ENCODE data around the gene REPS1.
A peak's percentile ranks its signal among the peaks of the same experiment; 100 is the strongest.

The REPS1 gene, protein sequence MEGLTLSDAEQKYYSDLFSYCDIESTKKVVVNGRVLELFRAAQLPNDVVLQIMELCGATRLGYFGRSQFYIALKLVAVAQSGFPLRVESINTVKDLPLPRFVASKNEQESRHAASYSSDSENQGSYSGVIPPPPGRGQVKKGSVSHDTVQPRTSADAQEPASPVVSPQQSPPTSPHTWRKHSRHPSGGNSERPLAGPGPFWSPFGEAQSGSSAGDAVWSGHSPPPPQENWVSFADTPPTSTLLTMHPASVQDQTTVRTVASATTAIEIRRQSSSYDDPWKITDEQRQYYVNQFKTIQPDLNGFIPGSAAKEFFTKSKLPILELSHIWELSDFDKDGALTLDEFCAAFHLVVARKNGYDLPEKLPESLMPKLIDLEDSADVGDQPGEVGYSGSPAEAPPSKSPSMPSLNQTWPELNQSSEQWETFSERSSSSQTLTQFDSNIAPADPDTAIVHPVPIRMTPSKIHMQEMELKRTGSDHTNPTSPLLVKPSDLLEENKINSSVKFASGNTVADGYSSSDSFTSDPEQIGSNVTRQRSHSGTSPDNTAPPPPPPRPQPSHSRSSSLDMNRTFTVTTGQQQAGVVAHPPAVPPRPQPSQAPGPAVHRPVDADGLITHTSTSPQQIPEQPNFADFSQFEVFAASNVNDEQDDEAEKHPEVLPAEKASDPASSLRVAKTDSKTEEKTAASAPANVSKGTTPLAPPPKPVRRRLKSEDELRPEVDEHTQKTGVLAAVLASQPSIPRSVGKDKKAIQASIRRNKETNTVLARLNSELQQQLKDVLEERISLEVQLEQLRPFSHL

DNA sequence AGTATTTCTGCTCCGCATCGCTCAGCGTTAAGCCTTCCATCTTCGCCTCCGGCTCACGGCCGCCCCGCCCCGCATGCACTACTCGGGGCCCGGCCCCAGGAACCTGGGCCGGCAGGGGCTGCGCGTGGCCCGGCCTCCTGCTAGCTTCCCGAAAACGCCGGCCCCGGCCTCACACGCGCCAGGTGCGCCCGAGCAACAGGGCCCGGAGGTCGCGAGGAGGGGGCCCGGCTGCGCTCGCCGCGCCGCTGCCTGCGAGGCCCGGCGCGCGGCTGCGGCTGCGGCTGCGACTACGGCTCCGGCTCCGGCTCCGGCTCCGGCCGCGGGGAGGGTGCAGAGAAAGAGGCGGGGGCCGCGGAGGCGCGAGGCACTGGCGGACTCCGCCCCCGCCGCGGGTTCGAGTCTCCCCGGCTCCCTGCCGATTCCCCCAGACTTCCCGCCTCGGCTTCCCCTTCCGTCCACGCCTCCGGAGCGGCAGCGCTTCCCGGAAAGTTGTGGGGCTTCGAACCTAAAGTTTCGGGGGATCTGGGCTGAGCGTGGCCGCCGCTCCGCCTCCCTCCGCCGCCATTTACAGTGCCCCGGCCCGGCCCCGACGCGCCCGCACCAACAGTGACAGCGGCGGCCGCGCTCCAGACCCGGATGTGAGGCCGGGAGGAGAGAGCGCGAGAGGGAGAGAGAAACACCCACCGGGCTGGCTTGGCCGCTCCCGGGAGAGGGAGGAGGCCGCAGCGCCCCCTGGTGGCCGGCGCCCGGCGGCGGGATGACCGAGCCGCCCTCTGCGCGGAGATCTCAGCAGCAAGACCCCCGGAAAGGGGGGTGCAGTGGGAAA is at the start of gene REPS1:
Gene REPS1 (minus strand): TSS at position 611 of the 826 bp plus-strand sequence. CDS start 571 bp downstream, at position 40.
- Mint-ChIP-seq H3K27ac (peak within 1 kb of the TSS; percentile 89), H3K36me3 (ENCODE audit: low read depth) (no peaks in the 10 kb centered on the region), H3K4me1 (peaks cover 18% of the 10 kb centered on the region), H3K27me3 (ENCODE audit: low read depth, poor library complexity) (peaks cover 4% of the 10 kb centered on the region), H3K9me3 (no peaks in the 10 kb centered on the region), H3K4me3 (peak within 1 kb of the TSS; percentile 90)
- DNase-seq, result peak; percentile 98
- TF ChIP-seq, protein P1, sequence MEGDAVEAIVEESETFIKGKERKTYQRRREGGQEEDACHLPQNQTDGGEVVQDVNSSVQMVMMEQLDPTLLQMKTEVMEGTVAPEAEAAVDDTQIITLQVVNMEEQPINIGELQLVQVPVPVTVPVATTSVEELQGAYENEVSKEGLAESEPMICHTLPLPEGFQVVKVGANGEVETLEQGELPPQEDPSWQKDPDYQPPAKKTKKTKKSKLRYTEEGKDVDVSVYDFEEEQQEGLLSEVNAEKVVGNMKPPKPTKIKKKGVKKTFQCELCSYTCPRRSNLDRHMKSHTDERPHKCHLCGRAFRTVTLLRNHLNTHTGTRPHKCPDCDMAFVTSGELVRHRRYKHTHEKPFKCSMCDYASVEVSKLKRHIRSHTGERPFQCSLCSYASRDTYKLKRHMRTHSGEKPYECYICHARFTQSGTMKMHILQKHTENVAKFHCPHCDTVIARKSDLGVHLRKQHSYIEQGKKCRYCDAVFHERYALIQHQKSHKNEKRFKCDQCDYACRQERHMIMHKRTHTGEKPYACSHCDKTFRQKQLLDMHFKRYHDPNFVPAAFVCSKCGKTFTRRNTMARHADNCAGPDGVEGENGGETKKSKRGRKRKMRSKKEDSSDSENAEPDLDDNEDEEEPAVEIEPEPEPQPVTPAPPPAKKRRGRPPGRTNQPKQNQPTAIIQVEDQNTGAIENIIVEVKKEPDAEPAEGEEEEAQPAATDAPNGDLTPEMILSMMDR (IDR thresholded peaks at IDR 0.05), result peak; percentile 99

DNA sequence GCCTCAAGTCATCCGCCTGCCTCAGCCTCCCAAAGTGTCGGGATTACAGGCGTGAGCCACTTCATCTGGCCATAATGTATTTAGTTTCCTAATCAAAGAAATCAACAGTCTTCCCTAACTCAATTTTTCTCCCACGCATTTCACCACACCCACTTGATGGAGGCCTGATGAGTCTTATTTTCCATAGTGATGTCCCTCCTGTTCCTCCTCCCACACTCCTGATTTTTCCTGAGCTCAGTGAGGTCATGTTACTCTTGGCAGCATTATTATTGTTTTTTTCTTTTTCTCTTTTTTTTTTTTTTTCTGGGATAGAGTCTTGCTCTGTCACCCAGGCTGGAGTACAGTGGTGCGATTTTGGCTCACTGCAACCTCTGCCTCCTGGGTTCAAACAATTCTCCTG is 49.4 kb upstream of the REPS1 start:
- no peaks in the 10 kb centered on the region for H3K27me3 Mint-ChIP-seq (ENCODE audit: low read depth, poor library complexity)
- H3K27ac Mint-ChIP-seq, result no peak overlapping the region
- TF ChIP-seq, protein P1 (IDR thresholded peaks at IDR 0.05), result no peak
- no peak overlapping the region for H3K4me3 Mint-ChIP-seq
- H3K36me3 Mint-ChIP-seq (ENCODE audit: low read depth), result peaks cover 71% of the 10 kb centered on the region
- DNase-seq, result no peak
- H3K4me1 Mint-ChIP-seq, result peaks cover 5% of the 10 kb centered on the region
- H3K9me3 Mint-ChIP-seq, result no peaks in the 10 kb centered on the region

DNA sequence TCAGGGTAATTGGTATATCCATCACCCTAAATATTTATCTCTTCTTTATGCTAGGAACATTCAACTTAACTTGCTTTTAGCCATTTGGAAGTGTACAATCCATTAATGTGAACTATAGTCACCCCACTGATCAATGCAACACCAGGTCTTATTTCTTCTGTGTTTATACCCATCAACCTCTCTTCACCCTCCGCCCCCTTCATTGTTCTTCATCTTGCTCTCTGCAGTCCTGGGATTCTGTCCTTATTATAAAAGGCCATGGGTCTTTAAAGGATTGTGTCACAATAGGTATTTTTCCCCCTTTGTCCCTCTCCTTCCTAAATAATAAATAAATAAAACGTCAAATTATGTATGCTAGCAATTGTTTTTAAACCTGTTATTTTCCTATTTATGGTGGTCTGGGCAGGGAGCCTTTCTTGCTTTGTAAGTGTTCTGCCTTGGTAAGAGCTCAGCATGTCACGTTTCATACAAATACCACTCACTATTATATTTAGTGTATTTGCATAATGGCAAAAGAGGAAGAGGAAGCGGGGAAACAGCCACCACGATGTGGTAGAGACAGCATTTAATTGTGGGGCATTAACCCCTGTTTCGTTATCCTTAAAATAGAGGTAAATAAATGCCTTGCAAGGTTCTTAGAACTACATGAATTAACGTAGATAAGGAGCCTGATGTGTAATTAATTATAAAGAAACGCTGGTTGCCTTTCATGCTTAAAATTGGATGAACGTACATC is 42.3 kb upstream of the REPS1 start:
- no peaks in the 10 kb centered on the region for H3K27me3 Mint-ChIP-seq (ENCODE audit: low read depth, poor library complexity)
- TF ChIP-seq, protein P1 (IDR thresholded peaks at IDR 0.05), result no peak
- H3K9me3 Mint-ChIP-seq, result no peaks in the 10 kb centered on the region
- H3K36me3 Mint-ChIP-seq (ENCODE audit: low read depth), result peaks cover 19% of the 10 kb centered on the region
- H3K4me3 Mint-ChIP-seq, result no peak overlapping the region
- no peak overlapping the region for H3K27ac Mint-ChIP-seq
- peaks cover 20% of the 10 kb centered on the region for H3K4me1 Mint-ChIP-seq
- no peak for DNase-seq

DNA sequence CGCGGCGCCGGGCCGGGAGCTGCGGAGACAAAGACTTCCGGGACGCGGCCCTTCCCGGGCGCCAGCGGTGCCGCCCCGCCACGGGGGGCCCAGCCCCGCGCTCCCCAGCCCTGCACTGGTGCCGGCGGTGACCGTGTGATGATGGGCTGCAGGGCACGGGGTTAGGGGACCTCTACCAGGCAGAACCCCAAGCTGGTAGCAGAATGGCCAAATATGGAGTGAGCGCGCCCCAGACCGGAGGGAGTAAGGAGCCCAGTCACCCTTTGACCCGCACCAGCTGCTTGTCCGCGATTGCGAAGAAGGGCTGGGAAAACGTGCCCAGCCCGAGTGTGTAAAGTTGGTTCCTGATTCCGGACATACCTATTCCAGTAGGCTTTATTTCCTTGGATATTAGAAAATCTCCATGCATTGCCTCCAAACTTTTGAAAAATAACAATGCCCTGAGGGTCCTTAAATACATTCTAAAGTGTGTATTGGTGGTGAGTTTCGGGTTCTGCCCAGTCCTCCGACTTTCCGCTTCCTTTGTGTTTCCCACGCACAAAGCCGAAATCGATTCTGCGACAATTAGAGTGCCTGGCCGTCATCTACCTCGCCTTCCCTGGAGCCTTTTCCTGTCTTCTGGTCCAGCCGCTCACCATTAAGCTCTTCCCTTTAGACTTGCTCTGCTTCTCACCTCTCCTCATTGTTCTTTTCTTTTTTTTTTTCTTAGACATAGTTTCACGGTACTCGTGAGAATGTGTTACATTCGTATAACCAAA is 41.6 kb upstream of the REPS1 start:
- TF ChIP-seq, protein P1 (IDR thresholded peaks at IDR 0.05), result no peak
- H3K4me3 Mint-ChIP-seq, result no peak overlapping the region
- no peak overlapping the region for H3K27ac Mint-ChIP-seq
- H3K36me3 Mint-ChIP-seq (ENCODE audit: low read depth), result peaks cover 13% of the 10 kb centered on the region
- H3K27me3 Mint-ChIP-seq (ENCODE audit: low read depth, poor library complexity), result no peaks in the 10 kb centered on the region
- DNase-seq, result peak; percentile 60
- H3K4me1 Mint-ChIP-seq, result peaks cover 20% of the 10 kb centered on the region
- H3K9me3 Mint-ChIP-seq, result no peaks in the 10 kb centered on the region
